ENCODE data around the gene SH2B2.
"Not testable (repeated sequence)": the region's sequence is repeated elsewhere in the genome, so short reads cannot be mapped to it uniquely, and the experiment has no call there.

The SH2B2 gene

DNA sequence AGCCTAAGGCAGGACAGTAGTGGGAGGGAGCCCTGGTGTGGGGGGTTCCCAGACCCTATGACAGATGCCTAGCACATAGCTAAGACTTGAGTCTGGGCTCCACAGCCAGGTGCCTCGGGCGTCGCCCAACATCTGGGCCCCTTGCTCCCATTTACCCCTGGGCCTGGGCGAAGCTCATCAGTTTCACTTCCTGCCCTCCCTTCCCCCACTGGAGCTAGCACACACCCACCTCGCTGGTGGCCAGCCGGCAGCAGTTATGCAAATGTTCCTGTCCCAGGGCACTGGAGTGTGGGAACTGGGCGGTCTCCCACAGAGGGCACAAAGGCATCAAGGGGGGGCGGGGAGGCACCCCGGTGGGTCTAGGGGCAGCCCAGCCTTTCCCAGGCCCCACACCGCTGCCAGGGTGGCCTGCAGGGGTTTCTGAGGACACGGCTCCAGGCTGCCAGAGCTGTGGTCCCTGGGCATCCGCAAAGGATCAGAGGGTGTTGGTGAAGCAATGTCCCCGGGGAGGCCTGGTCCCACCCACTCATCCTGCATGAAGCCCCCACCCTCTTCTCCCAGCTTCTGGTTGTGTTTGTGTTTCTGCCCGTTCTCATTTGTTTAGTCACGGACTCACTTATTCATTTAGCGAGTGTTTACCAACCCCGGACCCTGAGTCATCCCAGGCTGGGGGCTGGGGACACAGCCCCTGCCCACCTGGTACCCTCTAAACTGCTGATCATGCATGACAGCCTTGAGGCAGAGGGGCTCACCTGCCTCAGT, 20.4 kb downstream of the SH2B2 start:
- DNase-seq (ENCODE audit: low spot score): peak; percentile 32

DNA sequence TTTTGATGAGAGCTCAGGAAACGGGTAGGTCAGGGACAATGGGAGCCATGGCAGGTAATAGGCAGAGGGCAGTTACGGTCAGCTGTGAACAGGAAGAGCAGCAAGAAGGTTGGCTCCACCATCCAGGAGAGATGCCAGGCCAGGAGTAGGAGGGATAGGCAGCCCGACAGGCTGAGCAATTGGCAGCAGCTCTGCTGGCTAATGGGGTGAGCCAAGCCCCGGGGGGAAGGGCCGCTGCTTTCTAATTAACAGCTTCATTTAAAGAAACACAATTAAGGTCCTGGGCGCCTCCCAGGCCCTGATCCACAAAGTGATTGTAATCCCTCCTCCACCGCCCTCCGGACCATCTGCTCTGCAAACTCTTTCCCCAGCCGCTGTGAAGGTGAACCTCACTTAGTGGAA, 23.7 kb downstream of the SH2B2 start:
- no peak for DNase-seq (ENCODE audit: low spot score)

DNA sequence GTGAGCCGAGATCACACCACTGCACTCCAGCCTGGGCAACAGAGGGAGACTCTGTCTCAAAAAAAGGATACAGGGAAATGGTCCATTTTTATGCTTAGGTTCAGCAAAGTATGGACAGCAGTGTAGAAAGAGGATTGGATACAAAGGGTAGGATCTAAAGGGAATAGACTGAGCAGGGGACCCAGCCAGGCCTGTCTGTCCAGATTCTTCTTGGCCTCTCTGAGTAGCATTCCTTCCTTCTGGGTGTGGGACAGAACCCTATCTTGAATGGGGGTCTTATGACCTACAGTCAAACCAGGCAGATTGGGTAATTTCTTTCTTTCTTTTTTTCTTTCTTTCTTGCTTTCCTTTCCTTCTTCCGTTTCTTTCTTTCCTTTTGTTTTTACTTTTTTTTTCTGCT, 25.6 kb downstream of the SH2B2 start:
- DNase-seq (ENCODE audit: low spot score): no peak

DNA sequence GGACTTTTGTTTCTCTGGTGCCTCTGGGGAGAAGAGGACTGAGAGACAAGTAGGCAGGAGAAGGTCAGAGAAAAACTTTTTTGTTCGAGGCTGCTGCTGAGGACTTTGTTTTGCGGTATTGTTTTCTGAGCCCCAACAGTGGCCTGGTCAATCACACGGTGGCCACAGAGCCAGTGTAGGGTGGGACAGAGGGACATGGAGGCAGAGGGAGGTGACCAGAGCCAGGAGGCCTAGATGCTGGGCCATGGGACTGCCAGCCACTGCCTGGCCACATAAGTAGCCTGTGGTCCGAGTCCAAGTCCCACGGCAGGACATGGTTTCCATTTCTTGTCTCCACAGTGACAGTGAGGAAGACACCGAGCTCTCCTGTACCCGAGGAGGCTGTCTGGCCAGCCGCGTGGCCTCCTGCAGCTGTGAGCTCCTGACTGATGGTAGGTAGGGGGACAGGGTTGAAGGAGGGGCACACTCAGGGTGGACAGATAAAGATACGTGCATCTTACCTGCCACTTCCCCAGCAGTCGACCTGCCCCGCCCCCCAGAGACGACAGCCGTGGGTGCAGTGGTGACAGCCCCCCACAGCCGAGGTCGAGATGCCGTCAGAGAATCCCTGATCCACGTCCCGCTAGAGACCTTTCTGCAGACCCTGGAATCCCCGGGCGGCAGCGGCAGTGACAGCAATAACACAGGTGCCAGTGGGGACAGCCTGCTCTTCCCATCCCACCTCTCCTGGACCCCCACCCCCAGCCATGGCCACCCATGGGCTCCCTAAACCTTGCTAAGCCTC, 27.5 kb downstream of the SH2B2 start:
- no peak for DNase-seq (ENCODE audit: low spot score)

DNA sequence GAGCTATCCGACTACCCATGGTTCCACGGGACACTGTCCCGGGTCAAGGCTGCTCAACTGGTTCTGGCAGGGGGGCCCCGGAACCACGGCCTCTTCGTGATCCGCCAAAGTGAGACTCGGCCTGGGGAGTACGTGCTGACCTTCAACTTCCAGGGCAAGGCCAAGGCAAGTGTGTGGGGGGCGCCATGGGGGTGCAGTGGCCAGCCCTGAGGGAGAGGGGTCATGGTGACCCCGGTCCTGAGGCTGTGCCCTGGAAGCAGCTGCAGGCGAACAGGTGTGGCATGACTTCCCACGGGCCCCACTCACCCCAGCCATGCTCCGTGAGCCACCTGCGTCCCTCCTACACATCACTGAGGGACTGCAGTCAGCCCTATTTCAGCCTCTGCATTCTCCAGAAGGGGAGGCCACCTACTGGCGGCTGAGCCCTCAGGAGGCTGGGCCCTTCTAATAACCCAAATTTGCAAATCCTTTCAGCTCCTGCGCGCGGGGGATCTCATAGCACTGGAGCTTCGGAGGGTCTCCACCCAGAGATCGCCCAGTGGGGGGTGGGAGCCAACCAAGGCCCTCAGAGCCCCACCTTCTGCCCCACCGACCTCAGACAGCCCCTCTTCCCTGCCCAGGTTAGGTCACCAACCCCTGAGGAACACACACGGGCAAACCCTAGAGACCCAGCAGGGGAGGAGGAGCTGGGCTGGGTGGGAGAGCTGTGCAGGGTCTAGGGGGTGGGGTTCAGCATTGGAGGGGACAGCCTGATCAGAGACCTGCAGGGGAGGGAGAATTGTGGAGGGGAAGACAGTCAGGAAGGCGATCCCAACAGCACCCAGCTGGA, 30.8 kb downstream of the SH2B2 start:
- no peak for DNase-seq (ENCODE audit: low spot score)

DNA sequence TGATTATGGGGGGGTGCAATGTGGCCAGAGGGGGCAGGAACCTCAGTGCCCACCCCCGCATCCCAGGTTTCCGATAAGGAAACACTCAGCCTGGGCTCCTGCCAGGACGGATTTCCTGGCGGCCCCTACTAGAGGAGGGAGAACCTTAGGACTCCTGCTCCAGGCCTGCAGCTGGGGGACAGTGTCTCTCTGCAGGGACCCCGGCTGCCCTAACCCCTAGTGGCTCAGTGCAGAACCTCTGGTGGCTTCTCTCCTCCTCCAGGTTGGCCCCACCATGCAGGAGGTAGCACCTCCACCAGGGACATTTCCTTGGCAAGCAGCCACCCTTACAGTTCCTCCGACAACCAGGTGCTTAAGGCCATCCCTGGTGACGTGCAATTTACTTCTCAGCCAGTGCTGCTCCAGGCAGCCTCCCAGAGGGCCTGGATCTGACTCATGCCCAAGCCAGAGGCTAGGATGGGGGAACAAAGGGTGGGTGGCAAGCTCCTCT, 31.9 kb downstream of the SH2B2 start:
- DNase-seq (ENCODE audit: low spot score): no peak

DNA sequence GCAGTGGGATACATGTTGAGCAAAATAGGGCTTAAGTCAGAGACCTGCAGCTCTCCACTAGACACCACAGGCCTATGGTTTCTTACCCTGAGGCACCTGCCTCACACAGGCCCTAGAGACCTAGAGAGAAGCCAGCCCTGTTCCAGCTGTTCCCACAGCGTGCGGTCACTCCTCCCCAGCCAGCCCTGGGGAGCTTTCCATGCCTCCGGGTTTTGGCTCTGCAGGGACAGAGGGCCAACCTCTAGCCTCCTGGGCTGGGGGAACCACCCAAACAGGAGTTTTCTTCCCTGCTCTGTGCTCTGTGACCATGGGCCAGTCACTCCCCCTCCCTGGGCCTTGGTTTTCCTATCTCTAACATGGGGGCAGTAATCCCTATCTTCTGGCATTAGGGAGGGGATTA, 33.0 kb downstream of the SH2B2 start:
- no peak for DNase-seq (ENCODE audit: low spot score)

DNA sequence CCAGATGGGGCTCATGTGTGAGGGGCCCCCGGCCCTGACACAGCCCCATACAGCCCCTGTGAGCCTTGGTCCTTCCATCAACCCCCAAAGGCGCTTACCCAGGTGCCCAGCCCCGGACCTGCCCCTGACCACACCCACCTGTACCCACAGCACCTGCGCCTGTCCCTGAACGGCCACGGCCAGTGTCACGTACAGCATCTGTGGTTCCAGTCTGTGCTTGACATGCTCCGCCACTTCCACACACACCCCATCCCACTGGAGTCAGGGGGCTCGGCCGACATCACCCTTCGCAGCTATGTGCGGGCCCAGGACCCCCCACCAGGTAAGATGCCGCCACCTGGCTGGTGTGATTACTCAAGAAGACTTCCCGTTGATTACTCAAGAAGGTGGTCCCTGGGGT, 33.5 kb downstream of the SH2B2 start:
- no peak for DNase-seq (ENCODE audit: low spot score)

DNA sequence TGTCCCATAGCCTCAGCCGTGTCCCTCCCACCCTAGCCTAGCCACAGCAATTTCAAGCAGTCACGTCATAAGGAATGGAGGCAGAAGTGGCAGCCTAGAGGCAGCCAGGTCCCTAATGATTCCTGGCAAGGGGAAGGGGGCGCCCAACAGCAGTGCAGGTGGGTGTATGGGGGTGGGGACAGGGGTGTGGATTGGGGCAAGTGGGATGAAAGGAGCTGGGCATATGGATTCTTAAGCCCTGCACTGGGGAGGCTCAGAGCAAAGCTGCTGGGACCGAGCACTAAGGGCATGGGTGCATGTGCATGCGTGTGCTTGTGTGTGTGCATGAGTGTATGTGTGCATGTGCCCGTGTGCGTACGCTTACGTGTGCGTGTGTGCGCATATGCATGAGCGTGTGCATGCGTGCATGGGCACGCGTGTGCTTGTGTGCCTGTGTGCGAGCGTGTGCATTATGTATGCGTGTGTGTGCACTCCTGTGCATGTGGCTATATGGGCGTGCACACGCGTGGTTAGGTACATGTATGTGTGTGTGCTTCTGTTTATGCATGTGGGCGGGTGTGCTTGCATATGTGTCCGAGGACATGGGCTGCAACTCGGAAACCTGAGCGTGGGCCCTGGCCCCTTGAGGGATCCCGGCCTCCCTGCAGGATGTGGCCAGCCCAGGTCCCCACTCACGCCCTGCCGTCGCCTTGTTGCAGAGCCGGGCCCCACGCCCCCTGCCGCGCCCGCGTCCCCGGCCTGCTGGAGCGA, 34.1 kb downstream of the SH2B2 start:
- DNase-seq (ENCODE audit: low spot score): no peak

DNA sequence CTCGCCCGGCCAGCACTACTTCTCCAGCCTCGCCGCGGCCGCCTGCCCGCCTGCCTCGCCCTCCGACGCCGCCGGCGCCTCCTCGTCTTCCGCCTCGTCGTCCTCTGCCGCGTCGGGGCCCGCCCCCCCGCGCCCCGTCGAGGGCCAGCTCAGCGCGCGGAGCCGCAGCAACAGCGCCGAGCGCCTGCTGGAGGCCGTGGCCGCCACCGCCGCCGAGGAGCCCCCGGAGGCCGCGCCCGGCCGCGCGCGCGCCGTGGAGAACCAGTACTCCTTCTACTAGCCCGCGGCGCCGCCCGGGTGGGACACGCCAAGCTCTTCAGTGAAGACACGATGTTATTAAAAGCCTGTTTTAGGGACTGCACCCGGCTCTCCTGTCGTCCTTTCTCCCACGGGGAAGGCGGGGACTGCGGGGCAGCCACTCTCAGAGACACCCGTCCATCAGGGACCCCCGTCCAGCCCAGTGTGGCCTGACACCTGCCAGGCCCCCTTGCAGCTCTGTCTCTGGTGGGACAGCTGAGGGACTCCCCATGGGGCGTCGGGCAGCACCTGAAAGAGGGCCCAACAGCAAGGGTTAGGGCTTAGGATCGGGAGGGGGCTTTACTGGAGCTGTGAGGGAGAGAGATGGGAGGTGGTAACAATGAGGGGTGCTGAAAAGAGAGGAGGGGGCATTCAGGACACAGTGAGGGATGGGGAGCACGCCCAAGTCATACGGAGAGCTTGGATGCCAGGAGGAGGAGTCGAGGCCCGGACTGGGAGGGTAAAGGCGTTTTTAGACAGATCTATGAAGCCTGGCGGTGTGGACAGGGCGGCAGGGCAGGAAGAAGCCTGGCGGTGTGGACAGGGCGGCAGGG, 34.9 kb downstream of the SH2B2 start:
- no peak for DNase-seq (ENCODE audit: low spot score)

DNA sequence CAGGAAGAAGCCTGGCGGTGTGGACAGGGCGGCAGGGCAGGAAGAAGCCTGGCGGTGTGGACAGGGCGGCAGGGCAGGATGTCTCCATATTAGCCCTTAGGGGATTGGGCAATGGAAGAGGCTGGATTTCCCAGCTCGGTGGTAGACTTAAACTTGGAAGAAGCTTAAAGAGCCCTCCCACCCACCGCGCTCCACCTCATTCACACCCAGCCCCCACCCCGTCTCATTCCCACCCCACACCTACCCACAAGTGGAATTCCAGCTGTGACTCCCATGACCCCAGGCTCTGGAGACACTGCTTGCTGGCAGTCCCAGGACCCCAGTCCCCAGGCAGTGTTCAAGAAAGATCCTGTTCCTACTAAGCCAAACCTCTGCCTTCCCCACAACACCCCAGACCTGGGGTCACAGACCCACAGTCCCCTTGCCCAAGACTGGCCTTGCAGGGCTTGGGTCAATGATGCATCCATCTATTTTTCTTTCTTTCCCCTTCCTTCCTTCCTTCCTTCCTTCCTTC, 35.6 kb downstream of the SH2B2 start:
- no peak for DNase-seq (ENCODE audit: low spot score)

DNA sequence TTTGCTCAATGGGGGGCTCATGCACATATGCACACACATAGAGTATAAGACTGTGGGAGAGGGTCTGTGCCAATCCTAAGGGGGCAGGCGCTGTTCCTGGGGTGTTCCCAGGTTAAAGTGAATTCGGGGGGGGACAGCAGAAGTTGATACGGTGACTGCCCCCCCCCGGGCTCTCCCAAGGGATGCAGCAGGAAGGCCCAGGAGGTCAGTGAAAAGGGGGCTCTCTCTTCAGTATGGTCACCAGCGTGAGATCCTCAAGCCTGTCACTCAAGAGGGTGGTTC, 37.2 kb downstream of the SH2B2 start:
- no peak for DNase-seq (ENCODE audit: low spot score)

DNA sequence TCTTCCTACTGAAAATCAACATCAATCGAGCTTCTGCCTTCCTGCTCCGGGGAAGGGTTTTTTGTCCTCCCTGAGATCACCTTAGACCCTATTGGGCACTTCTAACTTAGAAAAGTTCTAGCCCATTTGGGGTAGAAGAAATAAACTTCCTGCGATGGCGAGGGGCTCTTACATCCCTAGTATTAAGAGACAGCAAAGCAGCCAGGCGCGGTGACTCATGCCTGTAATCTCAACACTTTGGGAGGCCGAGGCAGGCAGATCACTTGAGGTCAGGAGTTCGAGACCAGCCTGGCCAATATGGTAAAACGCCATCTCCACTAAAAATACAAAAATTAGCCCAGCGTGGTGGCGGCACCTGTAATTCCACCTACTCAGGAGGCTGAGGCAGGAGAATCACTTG, 38.4 kb downstream of the SH2B2 start:
- DNase-seq (ENCODE audit: low spot score): not testable (repeated sequence)

DNA sequence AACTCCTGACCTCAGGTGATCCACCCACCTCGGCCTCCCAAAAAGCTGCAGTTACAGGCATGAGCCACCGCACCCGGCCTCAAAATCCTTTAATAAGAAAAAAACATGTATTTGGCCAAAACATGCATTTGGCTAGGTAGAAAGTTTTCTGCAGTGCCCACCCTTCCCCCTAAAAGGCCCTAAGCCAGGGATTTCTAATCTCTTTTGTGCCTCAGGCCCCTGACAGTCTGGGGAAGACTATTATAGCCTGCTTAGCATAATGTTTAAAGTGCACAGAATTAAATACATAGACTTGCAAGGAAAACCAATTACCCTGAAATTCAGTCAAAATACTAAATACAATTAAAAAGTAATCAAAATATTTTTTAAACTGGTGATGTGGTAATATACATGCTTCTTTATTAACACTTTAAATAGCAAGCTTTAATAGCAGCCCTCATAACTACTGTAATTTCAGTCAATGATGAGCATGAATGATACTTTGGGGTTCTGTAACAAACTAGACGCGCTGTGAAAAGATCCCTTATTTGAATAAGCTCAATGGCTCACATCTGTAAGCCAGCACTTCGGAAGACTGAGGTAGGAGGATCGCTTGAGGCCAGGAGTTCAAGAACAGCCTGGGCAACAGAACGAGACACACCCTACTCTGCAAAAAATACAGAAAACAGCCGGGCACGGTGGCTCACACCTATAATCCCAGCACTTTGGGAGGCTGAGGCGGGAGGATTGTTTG, 39.7 kb downstream of the SH2B2 start:
- DNase-seq (ENCODE audit: low spot score): no peak

DNA sequence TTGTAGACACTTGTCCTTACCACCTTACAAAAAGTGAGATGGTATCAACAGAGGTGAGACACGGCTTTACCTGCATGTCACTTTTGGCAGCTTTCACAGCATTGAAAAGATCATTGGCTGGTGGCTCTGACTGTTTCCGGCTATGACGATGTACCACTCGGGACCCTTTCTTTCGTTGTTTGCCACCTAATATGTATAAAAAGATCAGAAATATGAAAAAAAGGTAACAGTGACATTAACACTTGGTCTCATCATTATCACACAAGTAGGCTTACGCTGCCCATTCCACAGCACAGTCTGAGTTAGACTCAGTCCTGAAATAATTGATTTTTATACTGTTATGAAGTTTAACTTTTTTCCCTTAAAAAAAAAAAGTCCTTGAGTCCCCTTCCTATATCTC, 40.5 kb downstream of the SH2B2 start:
- DNase-seq (ENCODE audit: low spot score): not testable (repeated sequence)

DNA sequence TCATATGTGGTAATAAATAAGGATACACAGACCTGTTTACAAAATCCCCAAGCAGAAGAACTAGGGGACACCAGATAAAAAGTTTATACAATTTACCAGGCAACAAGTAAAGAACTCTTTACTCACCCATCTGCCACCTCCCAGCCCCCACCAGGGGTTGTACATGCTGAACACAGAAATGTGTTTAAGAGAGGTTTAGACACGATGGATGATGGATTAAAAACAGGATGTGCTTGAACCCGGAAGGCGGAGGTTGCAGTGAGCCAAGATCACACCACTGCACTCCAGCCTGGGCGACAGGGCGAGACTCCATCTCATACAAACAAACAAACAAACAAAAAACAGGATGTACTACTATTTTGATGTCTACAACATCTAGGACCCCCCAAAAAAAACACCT, 42.2 kb downstream of the SH2B2 start:
- not testable (repeated sequence) for DNase-seq (ENCODE audit: low spot score)

DNA sequence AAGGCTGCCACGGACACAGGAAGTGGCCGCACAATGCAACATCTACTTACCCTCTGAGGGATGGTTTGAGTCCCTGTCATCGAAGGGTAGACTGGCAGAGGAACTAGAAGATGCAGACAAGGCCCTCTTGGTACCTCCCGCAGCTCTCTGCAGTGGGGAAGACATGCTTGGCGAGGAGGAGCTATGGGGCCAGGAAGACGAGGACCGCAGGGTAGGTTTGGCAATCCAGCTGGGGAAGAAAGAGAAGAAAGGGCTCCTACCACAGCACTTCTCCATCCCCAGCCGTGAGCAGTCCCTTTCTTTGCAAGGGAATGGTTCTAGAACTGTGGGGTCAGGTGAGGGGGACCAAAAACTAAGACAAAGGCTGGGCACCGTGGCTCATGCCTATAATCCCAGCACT, 42.7 kb downstream of the SH2B2 start:
- DNase-seq (ENCODE audit: low spot score): not testable (repeated sequence)

DNA sequence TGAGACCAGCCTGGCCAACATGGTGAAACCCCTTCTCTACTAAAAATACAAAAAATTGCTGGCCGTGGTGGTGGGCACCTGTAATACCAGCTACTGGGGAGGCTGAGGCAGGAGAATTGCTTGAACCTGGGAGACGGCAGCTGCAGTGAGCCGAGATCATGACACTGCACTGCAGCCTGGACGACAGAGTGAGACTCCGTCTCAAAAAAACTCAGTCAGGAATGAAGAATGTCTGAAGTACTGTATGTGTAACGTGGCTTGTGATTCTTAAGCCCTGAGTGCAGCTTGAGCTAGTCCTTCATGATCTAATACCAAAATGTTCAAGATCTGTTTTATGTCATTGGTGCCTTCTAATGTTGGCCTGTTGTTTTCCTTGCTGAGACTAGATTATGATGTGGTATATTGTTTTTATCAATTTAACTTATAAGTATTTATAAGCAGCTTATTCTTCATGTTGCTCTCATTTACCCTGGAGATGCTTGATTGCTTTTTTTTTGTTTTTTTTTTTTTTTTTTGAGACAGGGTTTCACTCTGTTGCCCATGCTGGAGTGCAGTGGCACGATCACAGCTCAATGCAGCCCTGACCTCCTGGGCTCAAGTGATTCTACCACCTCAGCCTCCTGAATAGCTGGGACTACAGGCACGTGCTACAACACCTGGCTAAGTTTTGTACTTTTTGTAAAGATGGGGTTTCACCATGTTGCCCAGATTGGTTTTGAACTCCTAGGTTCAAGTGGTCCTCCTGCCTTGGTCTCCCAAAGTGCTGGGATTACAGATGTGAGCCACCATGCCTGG, 44.2 kb downstream of the SH2B2 start:
- DNase-seq (ENCODE audit: low spot score): not testable (repeated sequence)

DNA sequence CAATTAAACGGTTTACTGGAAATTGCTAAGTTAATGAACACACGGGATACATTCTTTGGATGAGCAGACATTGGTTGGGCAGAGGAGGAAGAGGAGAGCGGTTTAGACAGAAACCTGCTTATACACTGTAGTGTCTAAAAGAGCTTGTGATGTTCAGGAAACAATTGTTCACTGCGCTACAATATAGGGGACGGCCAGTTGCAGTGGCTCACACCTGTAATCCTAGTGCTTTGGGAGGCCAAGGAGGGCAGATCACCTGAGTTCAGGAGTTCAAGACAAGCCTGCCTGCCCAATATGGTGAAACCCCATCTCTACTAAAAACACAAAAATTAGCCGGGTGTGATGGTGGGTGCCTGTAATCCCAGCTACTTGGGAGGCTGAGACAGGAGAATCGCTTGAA, 48.9 kb downstream of the SH2B2 start:
- not testable (repeated sequence) for DNase-seq (ENCODE audit: low spot score)

Data from CD4-positive, alpha-beta T cell treated with Interleukin-15 for 4 hours (primary cell).